K562 (cell line): ENCODE data around the gene CHRDL2. TPM values are rescaled to one million over a fixed set of nuclear protein-coding genes. Genes with fewer than 3 reads are reported as not detected.

Source experiments
- ATAC-seq: fragments of 200-7000 bp; cut with Tn5 transposase; 3 replicates; pipeline ENCODE4 v1.9.1; 2020; ENCODE audit warnings: moderate library complexity
- BruUV-seq: library from RNA; stranded (reverse); fragments of 400-500 nt; replicated peaks from 2 replicates; lab custom pipeline; 2021; lab: Mats Ljungman, UMichigan
- CTCF ChIA-PET: fragments of 300-600 bp; formaldehyde crosslinking; extraction: SDS; loops from one replicate; lab custom pipeline; 2021; ENCODE audit warnings: low intra/inter-chr PET ratio; lab: Yijun Ruan, JAX
- POLR2A ChIA-PET: fragments of 300-600, 350-650 bp; sonication (Branson Sonifier 250); formaldehyde crosslinking; extraction: SDS; loops from one replicate; lab custom pipeline; 2021; ENCODE audit warnings: antibody characterized with exemption, inconsistent platforms; lab: Yijun Ruan, JAX
- DNase-seq, 4 experiments: peaks; one replicate each; pipeline versions ENCODE4 v3.0.0 to v3.0.0-alpha.2; 2011 to 2018; ENCODE audit warnings: low spot score in 3 of 4, mixed read lengths in 3 of 4; ENCODE audit errors: extremely low read depth in 1 of 4
- FAIRE-seq: peaks from 2 replicates; lab custom pipeline; 2011; peaks lifted over from hg19 to GRCh38; lab: Jason Lieb, UNC
- H2AFZ ChIP-seq: 2 replicates; pipeline ENCODE4 v1.6.0; 2011; ENCODE audit warnings: low read depth, low read length, control low read depth, inconsistent platforms
- H3K27ac ChIP-seq: fragments of 200-600 bp; 3 replicates; pipeline ENCODE4 v1.8.0; 2011; ENCODE audit warnings: low read depth, mild to moderate bottlenecking, control low read depth, inconsistent platforms, low read length, moderate library complexity, mixed read lengths; ENCODE audit errors: extremely low read depth
- H3K27me3 ChIP-seq, 2 experiments: fragments of 300-600 bp in 1 of 2; 2 replicates in 1 of 2; 3 replicates in 1 of 2; pipeline versions ENCODE4 v1.6.0 to v1.8.0; 2011; ENCODE audit warnings: inconsistent platforms in 2 of 2, low read length in 2 of 2, mild to moderate bottlenecking in 1 of 2, mixed read lengths in 1 of 2, moderate library complexity in 1 of 2; ENCODE audit not compliant: control insufficient read depth in 2 of 2, insufficient read depth in 2 of 2
- H3K36me3 ChIP-seq: fragments of 300-600 bp; 3 replicates; pipeline ENCODE4 v1.8.0; 2011; ENCODE audit warnings: mild to moderate bottlenecking, low read length, inconsistent platforms; ENCODE audit not compliant: control insufficient read depth, insufficient read depth
- H3K4me1 ChIP-seq, 2 experiments: fragments of 200-600 bp in 1 of 2; replicated peaks in 1 of 2; 2 replicates in 1 of 2; 3 replicates in 1 of 2; pipeline versions ENCODE4 v1.5.1 to v1.8.0; 2011; ENCODE audit warnings: inconsistent platforms in 2 of 2, low read length in 2 of 2, mild to moderate bottlenecking in 1 of 2, mixed read lengths in 1 of 2, moderate library complexity in 1 of 2; ENCODE audit not compliant: control insufficient read depth in 2 of 2, insufficient read depth in 2 of 2
- H3K4me2 ChIP-seq: 2 replicates; pipeline ENCODE4 v1.6.1; 2011; ENCODE audit warnings: low read length, control low read depth, inconsistent platforms, mixed read lengths; ENCODE audit not compliant: insufficient read depth
- H3K4me3 ChIP-seq: fragments of 200-600 bp; sonication (generic), shearing (Covaris generic); 2 replicates; pipeline ENCODE4 v1.5.1; 2016; ENCODE audit warnings: control low read depth, inconsistent platforms
- H3K79me2 ChIP-seq: fragments of 200-600 bp; 3 replicates; pipeline ENCODE4 v1.8.0; 2011; ENCODE audit warnings: low read length, inconsistent platforms; ENCODE audit not compliant: control insufficient read depth, insufficient read depth
- H3K9ac ChIP-seq, 2 experiments: 2 replicates each; pipeline versions ENCODE4 v1.6.0 to v1.6.1; 2011; ENCODE audit warnings: low read depth in 2 of 2, low read length in 2 of 2, control low read depth in 1 of 2, inconsistent platforms in 1 of 2, mild to moderate bottlenecking in 1 of 2, mixed read lengths in 1 of 2; ENCODE audit not compliant: insufficient read depth in 1 of 2
- H3K9me1 ChIP-seq: one replicate; pipeline ENCODE4 v1.6.0; 2011; ENCODE audit warnings: inconsistent platforms, mild to moderate bottlenecking, low read length, moderate library complexity; ENCODE audit not compliant: control insufficient read depth, insufficient read depth
- H3K9me3 ChIP-seq: replicated peaks from 2 replicates; pipeline ENCODE4 v1.5.1; 2011; ENCODE audit warnings: low read depth, low read length, inconsistent platforms; ENCODE audit not compliant: control insufficient read depth, insufficient read depth
- H4K20me1 ChIP-seq: replicated peaks from 2 replicates; pipeline ENCODE4 v1.6.1; 2011; ENCODE audit warnings: low read length, inconsistent platforms, mixed read lengths; ENCODE audit not compliant: control insufficient read depth, insufficient read depth
- ADNP ChIP-seq: fragments of 200-800 bp; sonication (Bioruptor generic); IDR thresholded peaks from 2 replicates; pipeline ENCODE4 v1.6.1; 2016; ENCODE audit warnings: missing genetic modification characterization, missing compliant biosample characterization
- BCOR ChIP-seq: fragments of 450-650 bp; IDR thresholded peaks from 2 replicates; pipeline ENCODE4 v1.6.1; 2016
- C11orf30 ChIP-seq: fragments of 450-650 bp; IDR thresholded peaks from 2 replicates; pipeline ENCODE4 v1.6.1; 2016; ENCODE audit warnings: low read depth, mild to moderate bottlenecking
- E2F1 ChIP-seq: sonication (generic); formaldehyde crosslinking; IDR thresholded peaks from 2 replicates; pipeline ENCODE4 v1.8.1; 2023; ENCODE audit warnings: mild to moderate bottlenecking, missing genetic modification reagents, moderate library complexity
- FOS ChIP-seq: IDR thresholded peaks from 3 replicates; pipeline ENCODE4 v1.6.1; 2011; ENCODE audit not compliant: insufficient read length; ENCODE audit errors: extremely low read depth
- GTF3C2 ChIP-seq: IDR thresholded peaks from 3 replicates; pipeline ENCODE4 v1.6.1; 2011; ENCODE audit warnings: borderline replicate concordance, mild to moderate bottlenecking, moderate library complexity; ENCODE audit not compliant: insufficient read length; ENCODE audit errors: extremely low read depth
- MAFF ChIP-seq: IDR thresholded peaks from 2 replicates; pipeline ENCODE4 v1.6.1; 2012; ENCODE audit warnings: low read length, improper control_type of control experiment
- MAFG ChIP-seq: fragments of 450-650 bp; conservative IDR thresholded peaks from 2 replicates; pipeline ENCODE4 v1.6.1; 2016; ENCODE audit warnings: missing genetic modification characterization, missing compliant biosample characterization
- MAFK ChIP-seq: IDR thresholded peaks from 2 replicates; pipeline ENCODE4 v1.6.1; 2011; ENCODE audit warnings: low read length, improper control_type of control experiment
- NFATC3 ChIP-seq: fragments of 450-650 bp; IDR thresholded peaks from 2 replicates; pipeline ENCODE4 v1.6.1; 2017; ENCODE audit warnings: mild to moderate bottlenecking
- NFIC ChIP-seq: fragments of 450-650 bp; IDR thresholded peaks from 2 replicates; pipeline ENCODE4 v1.6.1; 2017; ENCODE audit warnings: mild to moderate bottlenecking, inconsistent platforms
- RBM25 ChIP-seq: fragments of 200-400 bp; formaldehyde crosslinking; IDR thresholded peaks from 2 replicates; pipeline ENCODE4 v1.6.1; 2018; ENCODE audit warnings: low read length, low read depth, moderate library complexity; ENCODE audit not compliant: severe bottlenecking
- SIX5 ChIP-seq, 2 experiments: IDR thresholded peaks; 2 replicates each; pipeline ENCODE4 v1.6.1; 2011; ENCODE audit warnings: low read length in 2 of 2, borderline replicate concordance in 1 of 2, low read depth in 1 of 2, mild to moderate bottlenecking in 1 of 2, moderate library complexity in 1 of 2; ENCODE audit not compliant: insufficient read depth in 1 of 2
- SPI1 ChIP-seq: IDR thresholded peaks from 2 replicates; pipeline ENCODE4 v1.6.1; 2011; ENCODE audit warnings: low read depth, low read length, control low read depth, borderline replicate concordance
- TEAD2 ChIP-seq: fragments of 450-650 bp; IDR thresholded peaks from 2 replicates; pipeline ENCODE4 v1.6.1; 2016; ENCODE audit warnings: missing genetic modification characterization, control low read depth, missing compliant biosample characterization
- YY1 ChIP-seq, 3 experiments: IDR thresholded peaks; 2 replicates each; pipeline ENCODE4 v1.6.1; 2011; ENCODE audit warnings: low read length in 2 of 3, mild to moderate bottlenecking in 2 of 3, moderate library complexity in 2 of 3, borderline replicate concordance in 1 of 3, control low read depth in 1 of 3, low read depth in 1 of 3; ENCODE audit not compliant: insufficient read depth in 3 of 3, insufficient replicate concordance in 2 of 3, control insufficient read depth in 1 of 3, insufficient read length in 1 of 3; ENCODE audit errors: extremely low read depth in 1 of 3
- ZNF316 ChIP-seq: fragments of 450-650 bp; IDR thresholded peaks from 2 replicates; pipeline ENCODE4 v1.6.1; 2016
- WGBS: fragments of 100-300 bp; shearing (Covaris generic); methylation state at CpG from one replicate; pipeline ENCODE4 v1.1.6; 2016; ENCODE audit warnings: low coverage, mixed read lengths; ENCODE audit not compliant: insufficient coverage; ENCODE audit errors: missing lambda C conversion rate; 5-methylcytosine and 5-hydroxymethylcytosine counted together
- in situ Hi-C: fragments of 300-500 bp; cut with MboI; formaldehyde crosslinking; loops from 4 replicates; pipeline ENCODE4 v1.15.0; 2018; ENCODE audit warnings: inconsistent platforms, mixed read lengths
- intact Hi-C: fragments of 100-400 bp; cut with micrococcal nuclease; formaldehyde crosslinking; loops from 2 replicates; pipeline ENCODE4 v1.14.2; 2022
- polyA plus RNA-seq, 8 experiments: library from polyadenylated mRNA; depleted of rRNA in 4 of 8; stranded (reverse) in 5 of 8; unstranded in 3 of 8; fragments of >200 nt; fragmentation: Nextera tagmentation in 2 of 8; fragmentation: Illumina TruSeq in 1 of 8; extraction: Ambion mirVana in 2 of 8; extraction: Trizol in 1 of 8; gene quantifications; 2 replicates each; pipeline versions ENCODE4 v1.2.1 to v1.2.3, GENCODE V29; 2011 to 2014; ENCODE audit warnings: inconsistent platforms in 1 of 8, missing spikeins in 1 of 8
- total RNA-seq, 7 experiments: library from RNA; depleted of rRNA in 6 of 7; stranded (reverse); fragments of >200 nt in 6 of 7; fragmentation: Illumina TruSeq in 2 of 7; extraction: Trizol in 2 of 7; gene quantifications; 2 replicates each; pipeline versions ENCODE4 v1.2.1 to v1.2.3, GENCODE V29; 2011 to 2021; ENCODE audit warnings: low replicate concordance in 1 of 7

Gene CHRDL2
- total and polyA plus RNA-seq, 9 of the 15 experiments (the other 6 are each of a cell fraction or from before 2014, with no cell fraction given) = not detected

- 49% methylated on average over 3 of the region's 3 CpGs for WGBS
- CTCF ChIA-PET = no interaction called here
- FAIRE-seq = no peak
Measured at GRCh38 chr11:74685905-74686304, 45.3 kb downstream of the CHRDL2 start.

GRCh38 chr11:74685338-74685737 lies 45.9 kb downstream of the CHRDL2 start:
- ChIA-PET POLR2A (interaction anchor here (0.6 to 2.0 kb wide), 4 partner anchors 9 to 70 kb away, joined by 3 to 6 read pairs (median 3); no protein-coding TSS in a partner anchor), CTCF (no interaction called here)
- no peaks in the 10 kb centered on the region; a peak in 1 of 5 replicates for H3K27me3 ChIP-seq
- DNase-seq (no peak), ATAC-seq (no peak), FAIRE-seq (no peak)
- no TSS peak for BruUV-seq
- no peaks in the 10 kb centered on the region for H3K79me2 ChIP-seq
- no peaks in the 10 kb centered on the region for H3K9me3 ChIP-seq
- H3K9ac ChIP-seq = no peak overlapping the region
- H4K20me1 ChIP-seq = no peaks in the 10 kb centered on the region
- H3K27ac ChIP-seq = no peak overlapping the region
- no peak overlapping the region for H2AFZ ChIP-seq
- no peaks in the 10 kb centered on the region for H3K9me1 ChIP-seq
- intact Hi-C loops (no loop called here), in situ Hi-C loops (loop anchor here (5.0 kb wide), 1 partner anchor 53 kb away; no protein-coding TSS in a partner anchor)
- H3K4me2 ChIP-seq = no peak overlapping the region
- H3K4me1 ChIP-seq = peaks cover 0 to 3% of the 10 kb centered on the region in 2 experiments; a peak in 2 of 5 replicates
- no peak overlapping the region for H3K4me3 ChIP-seq
- H3K36me3 ChIP-seq = no peaks in the 10 kb centered on the region
- TF ChIP-seq RBM25 (peak; percentile 91), E2F1 (CRISPR knock-in tag) (no peak), ADNP (peak; percentile 68; the same call in 1 of the 2 replicates), SIX5 (IDR thresholded peaks at IDR 0.05; ENCODE audit: borderline replicate concordance in 1 of 2, insufficient read depth in 1 of 2, low read depth in 1 of 2, low read length in 2 of 2) (no peak), BCOR (peak; percentile 96), GTF3C2 (no peak), NFATC3 (no peak), TEAD2 (no peak)

More at GRCh38 chr11:74685905-74686304, 45.3 kb downstream of the CHRDL2 start:
- TF ChIP-seq MAFK = peak; percentile 21; the same call in 1 of the 2 replicates
- TF ChIP-seq NFIC = peak; percentile 36
- peak; percentile 74 for TF ChIP-seq ZNF316
- TF ChIP-seq SPI1 = peak; percentile 50; the same call in 1 of the 2 replicates
- 0 out of 2 replicates have a peak, but pooled peaks have one; percentile 20 for TF ChIP-seq MAFG
- no peak for TF ChIP-seq FOS
- peak; percentile 32 for TF ChIP-seq MAFF
- peak; percentile 56 for TF ChIP-seq C11orf30
- TF ChIP-seq YY1 (IDR thresholded peaks at IDR 0.05; ENCODE audit: borderline replicate concordance in 1 of 3, control insufficient read depth in 1 of 3, extremely low read depth in 1 of 3, insufficient read depth in 3 of 3, insufficient read length in 1 of 3, insufficient replicate concordance in 2 of 3, low read depth in 1 of 3, low read length in 2 of 3) = no peak
- no peak overlapping the region for H3K27ac ChIP-seq
- H2AFZ ChIP-seq = no peak overlapping the region
- H3K79me2 ChIP-seq = no peaks in the 10 kb centered on the region
- in situ Hi-C loops = loop anchor here (5.0 kb wide), 1 partner anchor 54 kb away; no protein-coding TSS in a partner anchor
- H3K27me3 ChIP-seq = no peaks in the 10 kb centered on the region; a peak in 1 of 5 replicates
- ATAC-seq = no peak
- H3K36me3 ChIP-seq = no peaks in the 10 kb centered on the region
- no peaks in the 10 kb centered on the region for H3K9me1 ChIP-seq
- no peak overlapping the region for H3K4me2 ChIP-seq
- H3K4me3 ChIP-seq = no peak overlapping the region
- intact Hi-C loops = no loop called here
- H3K9me3 ChIP-seq = no peaks in the 10 kb centered on the region
- POLR2A ChIA-PET = interaction anchor here (0.6 to 2.0 kb wide), 4 partner anchors 9 to 815 kb away, joined by 3 to 6 read pairs (median 4); no protein-coding TSS in a partner anchor
- no peaks in the 10 kb centered on the region for H4K20me1 ChIP-seq
- DNase-seq = no peak
- no peak overlapping the region for H3K9ac ChIP-seq
- no TSS peak for BruUV-seq
- peaks cover 0 to under 1% of the 10 kb centered on the region in 2 experiments; a peak in 1 of 5 replicates for H3K4me1 ChIP-seq
